Activated naive CD8-positive, alpha-beta T cell treated with anti-CD3 and anti-CD28 coated beads, Interleukin-2, amount 50 U/mL, for 16 hours (primary cell): ENCODE results near the gene APBB2.

Source experiments
- DNase-seq: peaks from one replicate; pipeline ENCODE4 v3.0.0-alpha.2; 2020; ENCODE audit warnings: low read depth, low spot score

APBB2 gene

DNA sequence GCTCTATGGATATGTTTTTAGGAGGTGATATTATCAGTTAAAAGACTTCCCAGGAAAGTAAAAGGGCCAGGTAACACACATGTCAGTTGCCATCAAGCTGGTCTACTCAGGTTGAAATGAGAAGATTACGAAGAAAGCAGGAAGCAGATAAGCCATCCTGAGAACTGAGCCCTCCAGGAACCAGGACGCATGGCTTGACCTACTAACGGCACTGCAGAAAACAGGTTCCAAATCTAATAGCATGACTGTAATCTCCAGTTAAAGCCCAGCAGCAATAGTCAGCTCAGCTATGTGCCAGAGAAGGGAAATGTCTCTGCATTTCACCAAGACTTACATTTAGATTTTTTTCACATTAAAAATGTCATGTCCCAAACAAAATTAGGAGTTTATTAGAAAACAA is 77.9 kb downstream of the APBB2 start:
- DNase-seq: no peak

DNA sequence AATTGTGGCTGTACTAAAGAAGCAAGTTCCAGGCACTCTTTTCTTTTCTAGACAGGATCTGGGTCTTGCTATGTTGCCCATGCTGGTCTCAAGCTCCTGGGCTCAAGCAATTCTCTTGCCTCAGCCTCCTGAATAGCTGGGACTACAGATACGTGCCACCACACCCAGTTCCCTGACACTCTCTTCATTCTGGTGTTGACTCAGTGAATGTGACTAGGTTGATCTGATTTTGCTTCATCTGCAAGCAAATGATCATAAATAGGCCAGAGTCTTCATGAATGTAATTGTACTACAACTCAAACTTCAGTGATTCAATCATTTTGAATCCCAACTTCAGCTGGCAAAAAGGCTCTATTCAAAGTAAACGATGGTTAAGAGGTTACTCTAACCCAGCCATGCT is 78.5 kb downstream of the APBB2 start:
- no peak for DNase-seq

DNA sequence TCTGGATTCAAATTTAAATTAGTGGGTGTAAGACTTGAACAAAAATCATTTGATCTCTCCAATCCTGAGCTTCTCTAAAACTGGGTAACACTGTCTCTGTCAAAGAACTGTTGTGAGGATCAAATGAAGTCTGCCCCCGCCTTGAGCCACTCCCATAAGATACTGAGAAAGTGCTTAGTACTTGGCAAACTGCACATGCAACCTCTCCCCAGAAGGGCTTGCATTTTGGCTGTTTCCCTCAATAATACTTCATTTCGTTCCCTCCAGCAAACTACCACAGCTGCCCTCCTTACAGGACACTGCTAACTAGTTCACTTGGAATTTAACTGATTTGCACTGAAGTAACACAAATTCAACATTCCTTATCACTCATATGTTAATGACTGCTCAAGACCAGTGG is 79.8 kb downstream of the APBB2 start:
- no peak for DNase-seq

DNA sequence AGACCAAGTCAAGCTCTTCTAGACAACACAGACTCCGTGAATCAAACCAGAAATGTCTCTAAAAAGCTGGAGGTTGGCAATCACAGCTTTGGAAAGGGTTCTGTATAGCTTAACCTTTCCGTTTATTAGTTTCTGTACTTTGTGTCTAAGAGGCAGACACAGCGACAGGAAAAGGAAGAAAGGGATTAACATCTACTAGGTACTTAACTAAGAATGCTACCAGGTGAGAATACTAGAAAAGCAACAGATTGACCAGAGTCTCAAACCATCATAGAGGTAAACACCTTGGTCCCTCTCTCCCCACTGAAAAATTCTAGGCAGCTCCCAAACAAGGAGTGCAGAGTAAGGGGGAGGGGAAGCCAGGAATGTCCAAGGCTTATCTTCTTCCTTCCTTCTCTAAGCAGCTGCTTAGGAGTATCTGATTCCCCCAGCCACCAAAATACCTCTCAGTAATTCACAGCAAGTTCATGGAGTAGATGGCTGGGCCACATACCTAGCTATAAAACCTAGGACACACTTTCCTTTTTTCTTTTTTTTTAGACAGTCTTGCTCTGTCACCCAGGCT is 80.8 kb downstream of the APBB2 start:
- no peak for DNase-seq

DNA sequence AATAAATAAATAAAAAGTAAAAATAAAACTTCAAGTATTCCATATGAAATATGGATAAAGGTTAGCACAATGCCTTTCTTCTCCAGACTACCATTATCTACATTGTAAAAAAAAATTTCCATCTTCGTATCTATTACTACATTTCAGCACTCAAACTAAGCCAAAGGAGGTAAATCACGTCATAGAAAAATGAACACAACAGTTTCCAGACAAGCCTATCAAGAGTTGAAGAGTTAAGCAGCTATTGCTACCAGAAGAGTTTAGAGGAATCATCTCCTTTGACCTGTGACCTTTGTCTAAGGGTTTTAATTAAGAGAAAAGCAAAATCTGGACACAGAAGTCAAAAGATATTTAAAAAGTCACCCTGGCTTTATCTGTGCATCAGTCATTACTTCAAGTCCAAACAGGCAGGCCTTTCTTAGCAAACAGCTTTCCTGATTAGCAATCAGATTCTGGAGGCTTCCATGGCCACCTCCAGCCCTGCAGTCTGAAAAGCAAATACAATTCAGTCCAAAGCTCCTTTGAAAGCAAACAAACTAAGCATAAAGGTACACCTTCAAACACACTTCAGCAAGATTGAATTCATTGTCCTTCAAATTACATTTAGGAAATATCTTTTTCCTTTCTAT is 82.2 kb downstream of the APBB2 start:
- DNase-seq: no peak

DNA sequence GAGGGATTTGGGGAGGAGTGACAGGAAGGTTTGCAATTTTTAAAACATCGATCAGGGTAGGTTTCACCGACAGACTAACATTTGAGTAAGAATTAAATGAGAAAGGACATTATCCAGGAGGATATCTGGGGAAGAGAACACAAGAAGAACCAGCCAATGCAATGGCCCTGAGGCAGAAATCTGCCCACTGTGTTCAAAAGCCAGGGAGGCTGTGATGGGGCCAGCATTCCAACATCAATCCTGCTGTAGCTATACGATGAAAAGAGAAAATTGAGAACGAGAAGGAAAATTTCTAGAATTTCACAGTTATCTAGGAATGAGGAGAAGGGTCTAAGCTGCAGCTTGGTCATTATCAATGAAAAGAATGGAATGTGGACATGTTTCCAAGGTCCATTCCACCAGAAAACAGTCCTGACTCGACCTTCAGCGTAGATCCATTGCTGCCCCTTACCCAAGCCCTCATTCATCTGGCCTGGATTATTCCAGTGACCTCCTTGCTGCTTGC is 84.4 kb downstream of the APBB2 start:
- no peak for DNase-seq

DNA sequence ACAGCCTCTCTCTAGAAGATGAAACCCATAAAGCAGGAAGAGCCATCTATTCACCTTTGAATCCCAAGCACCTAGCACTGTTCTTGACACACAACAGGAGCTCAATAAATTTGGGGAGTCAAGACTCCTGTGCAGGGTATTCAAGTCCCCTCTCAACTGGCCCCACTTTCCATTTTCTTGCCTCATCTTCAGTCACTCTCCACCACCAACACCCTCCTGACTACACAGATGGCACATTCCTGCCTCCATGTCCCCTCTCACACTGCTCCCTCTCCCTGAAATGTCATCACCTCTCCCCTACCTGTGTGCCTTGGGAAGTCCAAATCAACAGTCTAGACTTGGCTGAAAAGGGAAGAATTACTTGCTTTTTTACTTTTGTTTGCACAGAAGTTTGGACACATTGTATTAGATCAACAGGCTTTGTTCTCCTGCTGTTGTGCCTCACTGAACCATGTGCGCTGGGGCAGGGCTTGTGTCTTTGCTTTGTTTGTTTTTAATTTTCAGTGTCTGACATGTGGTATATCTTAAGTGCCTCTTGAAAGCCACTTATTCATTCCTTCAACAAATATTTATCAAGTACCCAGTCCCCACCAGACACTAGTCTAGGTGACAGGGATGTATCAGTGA is 85.1 kb downstream of the APBB2 start:
- no peak for DNase-seq

DNA sequence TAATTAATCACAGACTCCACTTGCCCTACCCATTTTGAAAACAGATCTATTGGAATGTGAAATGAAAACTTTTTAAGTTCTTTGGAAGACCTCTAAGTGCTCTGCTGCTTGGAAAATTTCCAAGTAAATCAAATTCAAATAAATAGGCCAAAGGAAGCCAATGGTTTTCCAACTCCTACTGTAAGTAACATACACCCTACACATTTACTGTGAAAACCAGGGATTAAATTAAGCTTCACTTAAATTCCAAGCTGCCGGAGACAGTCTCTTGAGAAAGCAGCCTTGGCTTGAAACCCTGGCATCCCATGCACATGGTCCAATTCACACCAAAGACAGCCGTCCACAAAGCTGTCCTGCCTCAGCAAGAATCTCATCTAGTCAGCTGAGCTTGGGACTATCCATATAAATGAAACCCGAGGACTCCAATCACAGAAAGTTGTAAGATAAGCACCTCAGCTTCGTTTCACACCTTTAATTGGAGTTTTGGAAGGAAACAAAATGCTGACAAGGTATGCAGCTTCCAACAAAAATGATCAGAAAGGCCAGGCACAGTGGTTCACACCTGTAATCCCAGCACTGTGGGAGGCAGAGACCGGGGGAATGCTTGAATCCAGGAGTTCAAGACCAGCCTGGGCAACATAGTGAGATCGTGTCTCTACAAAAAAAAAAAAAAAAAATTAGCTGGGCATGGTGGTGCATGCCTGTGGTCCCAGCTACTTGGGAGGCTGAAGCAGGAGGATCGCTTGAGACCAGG is 88.6 kb downstream of the APBB2 start:
- no peak for DNase-seq

DNA sequence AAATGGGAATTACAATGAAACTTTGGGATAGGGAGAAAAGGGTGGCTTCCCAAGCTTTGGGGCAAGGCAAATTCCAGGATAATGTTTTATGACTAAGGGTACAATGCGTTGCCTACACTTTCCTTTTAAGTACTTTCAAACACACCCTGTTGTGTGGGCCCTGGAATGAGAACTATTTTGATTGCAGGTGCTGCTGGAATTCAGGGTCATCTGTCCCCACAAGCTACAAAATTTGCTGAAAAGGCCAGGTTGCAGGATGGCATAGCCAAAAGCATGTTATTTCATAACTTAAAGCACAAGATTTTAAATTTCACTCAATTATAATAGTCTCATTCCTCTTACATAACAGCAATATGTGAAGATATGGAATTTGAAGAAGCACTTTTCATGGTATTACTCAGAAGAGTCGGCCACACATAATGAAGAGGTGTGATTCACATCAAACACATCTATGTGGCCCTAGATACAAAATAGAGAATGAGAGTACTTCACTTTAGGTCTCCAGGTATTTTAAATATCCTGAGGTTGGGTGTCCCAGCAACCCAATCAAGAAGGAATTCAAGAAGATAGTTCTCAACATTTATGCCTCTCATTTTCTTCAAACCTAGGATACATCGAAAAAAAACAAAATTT is 89.3 kb downstream of the APBB2 start:
- DNase-seq: no peak

DNA sequence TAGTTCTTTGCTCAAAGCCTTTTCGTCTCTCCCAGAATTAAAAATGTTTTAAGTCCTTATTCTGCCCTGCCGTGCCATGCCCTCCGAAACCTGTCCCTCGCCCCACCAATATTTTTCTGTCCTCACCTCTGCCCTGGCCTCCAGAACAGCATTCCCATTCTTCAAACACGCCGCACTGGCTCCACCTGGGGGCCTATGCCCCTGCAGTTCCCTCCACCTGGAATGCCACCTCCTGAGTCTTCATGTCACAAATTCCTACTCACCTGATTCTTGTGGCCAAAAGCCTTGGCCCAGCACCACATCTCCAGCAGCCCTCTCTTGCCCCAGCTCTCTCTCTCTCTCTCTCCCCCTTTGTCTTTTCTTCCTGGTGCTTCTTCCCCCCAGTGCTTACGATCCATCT is 91.6 kb downstream of the APBB2 start:
- no peak for DNase-seq

DNA sequence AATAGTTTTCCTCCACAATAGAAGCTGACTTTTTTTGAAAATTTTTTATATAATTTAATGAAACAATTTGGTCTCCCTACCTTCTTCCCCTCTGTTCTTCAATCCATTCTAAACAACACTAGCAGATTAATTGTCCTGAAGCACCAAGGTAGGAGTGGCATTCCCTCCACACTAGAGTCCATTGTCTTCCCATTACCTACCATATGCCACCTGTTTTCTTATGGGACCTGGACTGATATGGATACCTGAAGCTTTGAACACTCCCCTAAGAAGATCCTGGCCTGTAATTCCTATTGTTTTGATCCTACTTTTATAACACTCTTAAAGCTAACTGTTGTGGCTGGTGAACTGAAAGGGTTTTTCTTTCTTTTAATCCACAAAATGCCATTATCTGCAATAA is 92.0 kb downstream of the APBB2 start:
- DNase-seq: no peak

DNA sequence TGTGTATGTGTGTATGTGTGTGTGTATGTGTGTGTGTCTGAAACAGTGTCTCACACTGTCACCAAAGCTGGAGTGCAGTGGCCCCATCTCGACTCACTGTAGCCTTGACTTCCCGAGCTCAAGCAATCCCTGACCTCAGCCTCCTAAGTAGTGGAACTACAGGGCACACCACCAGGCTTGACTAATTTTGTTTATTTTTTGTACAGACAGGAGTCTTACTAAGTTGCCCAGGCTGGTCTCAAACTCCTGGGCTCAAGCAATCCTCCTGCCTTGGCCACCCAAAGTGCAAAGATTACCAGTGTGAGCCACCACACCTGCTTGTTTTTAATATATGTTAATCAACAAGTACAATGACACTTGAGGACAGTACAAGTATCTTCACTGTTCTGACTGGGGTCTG is 92.4 kb downstream of the APBB2 start:
- no peak for DNase-seq

DNA sequence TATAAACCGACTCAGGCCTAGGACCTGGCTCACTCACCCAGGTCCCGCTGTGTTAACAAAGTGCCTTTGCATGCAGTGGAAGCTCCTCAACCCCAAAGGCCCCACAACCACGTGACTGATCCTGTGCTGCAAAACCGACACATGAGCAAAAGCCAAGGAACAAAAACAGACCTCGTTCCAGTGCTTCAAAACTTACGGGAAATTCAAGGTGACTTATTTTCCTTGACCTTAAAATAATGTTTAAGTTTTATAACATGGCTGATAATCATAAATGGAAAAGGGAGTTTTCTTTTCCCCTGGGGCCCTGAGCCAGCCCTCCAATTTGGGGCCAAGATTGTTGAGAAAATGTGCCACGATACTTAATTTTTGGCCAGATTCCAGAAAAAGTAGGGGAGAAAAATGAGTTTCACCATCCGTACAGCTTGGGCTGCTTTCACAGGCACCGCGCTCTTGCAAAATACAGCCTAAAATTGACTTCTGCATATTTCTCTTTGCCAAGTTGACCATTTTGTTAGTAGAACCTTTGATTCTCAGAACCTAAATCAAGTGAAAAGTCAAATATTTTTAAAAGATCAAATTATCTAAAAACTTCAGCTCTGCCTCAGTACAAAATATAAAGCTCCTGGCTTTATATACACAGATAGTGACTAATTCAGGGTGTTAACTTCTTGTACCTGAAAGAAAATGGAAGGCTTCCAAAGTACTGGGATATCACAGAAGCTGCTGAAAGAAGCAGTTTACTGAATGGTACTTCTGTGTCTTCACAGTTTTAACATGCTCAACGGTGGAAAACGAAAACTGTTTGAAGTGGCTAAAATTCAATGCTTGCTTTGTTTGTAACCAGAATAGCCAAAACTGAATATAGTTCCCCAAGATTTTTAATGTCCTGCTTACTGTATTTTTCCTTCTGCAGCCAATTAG is 93.8 kb downstream of the APBB2 start:
- no peak for DNase-seq

DNA sequence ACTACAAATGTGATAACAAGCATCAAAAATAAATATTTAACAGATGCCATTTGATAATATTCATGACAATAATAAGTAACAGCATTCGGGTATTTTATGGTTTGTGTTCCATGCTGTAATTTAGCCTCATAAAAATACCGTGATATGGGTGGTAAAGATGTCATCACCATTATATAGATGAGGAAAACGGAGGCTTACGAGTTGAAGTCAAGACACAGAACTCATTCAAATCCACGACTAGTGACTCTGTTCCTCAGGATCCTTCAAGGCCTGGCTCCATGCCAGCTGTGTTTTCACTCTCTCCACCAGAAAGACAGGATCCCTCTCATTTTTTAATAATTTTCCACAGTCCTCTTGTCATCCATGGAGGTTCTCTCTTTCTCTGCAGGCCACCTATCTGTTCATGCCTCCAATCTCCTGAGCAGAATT is 94.5 kb downstream of the APBB2 start:
- DNase-seq: no peak

DNA sequence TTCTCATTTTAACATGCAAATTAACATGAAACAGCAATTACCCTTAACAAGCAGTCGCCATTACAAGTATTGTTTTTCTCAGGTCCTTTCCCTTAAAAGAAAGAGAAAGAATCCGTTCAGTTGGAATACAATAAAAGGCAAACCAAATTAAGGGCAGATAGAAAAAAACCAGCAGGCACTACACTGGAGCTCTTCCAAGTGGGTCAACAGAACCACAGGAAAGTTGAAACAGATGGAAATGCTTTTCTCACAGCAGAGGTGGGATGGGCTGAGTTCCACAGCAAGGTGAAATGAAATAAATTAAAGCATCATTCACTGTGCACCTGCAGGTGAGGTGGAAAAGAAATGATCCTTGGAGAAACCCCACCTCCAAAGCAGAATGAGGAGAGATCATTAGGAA is 102.6 kb downstream of the APBB2 start:
- DNase-seq: no peak

DNA sequence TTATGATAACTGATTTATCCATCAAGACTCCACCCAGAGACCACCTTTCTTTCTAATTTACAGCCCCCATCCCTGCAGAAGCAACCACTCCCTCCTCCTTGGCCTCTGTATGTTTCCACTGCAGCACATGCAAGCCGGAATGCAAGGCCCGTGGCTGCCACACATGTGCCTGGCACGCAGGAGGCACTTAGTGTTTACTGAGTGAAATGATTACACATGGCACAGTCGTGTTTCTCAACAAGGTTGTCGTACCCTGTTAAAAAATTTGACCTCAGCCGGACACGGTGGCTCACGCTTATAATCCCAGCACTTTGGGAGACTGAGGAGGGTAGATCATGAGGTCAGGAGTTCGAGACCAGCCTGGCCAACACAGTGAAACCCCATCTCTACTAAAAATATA is 104.3 kb downstream of the APBB2 start:
- DNase-seq: no peak

DNA sequence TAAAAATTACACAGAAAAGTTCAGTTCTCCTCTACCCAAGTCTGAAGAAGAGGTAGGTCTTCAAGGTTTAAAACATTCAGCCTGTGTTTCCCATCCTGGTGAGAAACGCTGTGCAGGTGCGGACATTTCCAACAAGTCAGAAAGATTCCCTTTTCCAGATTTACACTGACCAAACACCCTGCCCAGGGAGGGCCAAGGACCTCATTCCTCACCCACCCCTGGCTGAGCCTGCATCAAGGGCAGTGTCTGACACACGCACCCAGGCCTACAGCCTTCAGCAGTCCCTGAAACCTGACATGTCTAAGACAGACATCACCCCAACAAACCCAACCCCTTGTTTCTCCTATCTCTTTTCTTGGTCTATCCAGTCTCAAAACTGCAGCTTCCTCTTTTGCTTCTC is 105.9 kb downstream of the APBB2 start:
- DNase-seq: no peak

DNA sequence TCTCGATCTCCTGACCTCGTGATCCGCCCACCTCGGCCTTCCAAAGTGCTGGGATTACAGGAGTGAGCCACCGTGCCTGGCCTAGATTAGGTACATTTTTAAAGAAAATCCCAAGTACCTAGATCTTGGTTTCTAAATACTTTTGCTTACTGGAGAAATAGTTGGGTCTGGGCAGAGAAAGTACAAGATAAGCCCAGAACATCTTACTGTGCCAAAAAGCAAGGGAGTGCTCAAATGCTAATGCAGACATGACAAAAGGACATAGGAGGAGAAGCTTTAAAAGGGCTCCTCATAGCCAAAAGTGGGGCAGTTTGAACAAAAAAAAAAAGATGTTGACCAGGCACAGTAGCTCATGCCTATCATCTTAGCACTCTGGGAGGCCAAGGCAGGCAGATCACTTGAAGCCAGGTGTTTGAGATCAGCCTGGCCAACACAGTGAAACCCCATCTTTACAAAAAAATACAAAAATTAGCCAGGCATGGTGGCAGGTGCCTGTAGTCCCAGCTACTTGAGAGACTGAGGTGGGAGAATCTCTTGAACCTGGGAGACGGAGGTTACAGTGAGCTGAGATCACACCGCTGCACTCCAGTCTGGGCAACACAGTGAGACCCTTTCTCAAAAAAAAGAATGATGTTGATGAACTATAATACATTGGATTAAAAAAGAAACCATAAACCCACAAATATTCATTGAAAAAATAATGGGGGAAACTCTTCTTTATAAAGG is 107.5 kb downstream of the APBB2 start:
- DNase-seq: no peak

DNA sequence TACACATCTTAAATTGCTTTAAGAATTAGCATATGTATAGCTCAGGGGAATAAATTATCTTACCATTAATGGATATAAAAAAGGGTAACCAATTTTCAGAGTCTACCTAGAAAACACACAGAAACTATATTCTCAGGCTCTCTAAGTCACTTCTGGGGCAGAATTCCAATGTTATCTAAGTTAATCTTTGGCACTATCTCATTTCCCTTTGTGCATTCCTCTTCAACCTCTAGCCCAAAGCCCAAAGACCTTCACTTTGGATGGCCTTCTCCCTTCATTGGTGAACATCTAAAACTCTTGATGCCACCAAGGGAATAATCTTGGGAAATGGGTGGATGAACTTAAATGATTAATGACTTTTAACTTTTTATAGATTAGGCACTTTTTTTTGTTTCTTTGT is 108.3 kb downstream of the APBB2 start:
- DNase-seq: no peak

DNA sequence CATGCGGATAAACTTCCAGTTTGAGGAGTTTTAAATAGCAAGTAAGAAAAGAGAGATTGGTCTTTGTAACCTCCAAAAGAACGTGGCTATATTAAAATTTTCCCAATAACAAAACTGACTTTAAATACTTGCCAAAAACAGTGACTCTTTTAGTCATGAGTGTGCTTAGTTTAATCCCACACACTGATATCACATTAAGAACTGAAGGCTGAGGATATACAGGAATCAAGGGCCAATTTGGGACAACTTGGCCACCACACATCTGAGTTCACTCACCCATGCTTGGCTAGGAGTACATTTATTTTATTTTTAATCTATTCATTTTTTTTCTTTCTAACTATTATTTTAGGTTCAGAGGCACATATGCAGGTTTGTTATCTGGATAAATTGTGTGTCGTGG is 110.2 kb downstream of the APBB2 start:
- DNase-seq: no peak
